Measurements from ENCODE around the gene ARHGAP31.

GRCh38 chr3:119298565-119298941 lies 4.4 kb downstream of the ARHGAP31 start:
- no peak for TF ChIP-seq CTCF (conservative IDR thresholded peaks at IDR 0.05)
- TF ChIP-seq EZH2 (IDR thresholded peaks at IDR 0.05; ENCODE audit: low read depth), result no peak
